NCI-H1092 (cell line): ENCODE results near the gene NFS1.
"Not testable (repeated sequence)": the region's sequence is repeated elsewhere in the genome, so short reads cannot be mapped to it uniquely, and the experiment has no call there.

Experiments used
- DNase-seq: peaks from one replicate; lab custom pipeline; 2025; lab: John Stamatoyannopoulos, UW

Gene NFS1

GRCh38 chr20:35708502-35708901 lies 9.3 kb upstream of the NFS1 start:
- DNase-seq = no peak

- DNase-seq = not testable (repeated sequence)
Measured at GRCh38 chr20:35706591-35707529, 7.7 kb upstream of the NFS1 start.

GRCh38 chr20:35705894-35706293 lies 6.7 kb upstream of the NFS1 start:
- DNase-seq = not testable (repeated sequence)

- no peak for DNase-seq
Measured at GRCh38 chr20:35704514-35705261, 5.5 kb upstream of the NFS1 start.

- DNase-seq = no peak
Measured at GRCh38 chr20:35702824-35703695, 3.9 kb upstream of the NFS1 start.

- DNase-seq = no peak
Measured at GRCh38 chr20:35702051-35702823, 3.1 kb upstream of the NFS1 start.

- DNase-seq = no peak
Measured at GRCh38 chr20:35700625-35701148, 1.5 kb upstream of the NFS1 start.

GRCh38 chr20:35699957-35700624 lies 939 bp upstream of the NFS1 start:
- DNase-seq = no peak

- peak; percentile 2 for DNase-seq
Measured at GRCh38 chr20:35698298-35699126, 640 bp downstream of the NFS1 start.

GRCh38 chr20:35697696-35698297 lies 1.4 kb downstream of the NFS1 start:
- DNase-seq = no peak

GRCh38 chr20:35695978-35696377 lies 3.2 kb downstream of the NFS1 start:
- DNase-seq = no peak

GRCh38 chr20:35695245-35695749 lies 3.9 kb downstream of the NFS1 start:
- DNase-seq = no peak

GRCh38 chr20:35690265-35690664 lies 8.9 kb downstream of the NFS1 start:
- no peak for DNase-seq

GRCh38 chr20:35686872-35687271 lies 12.3 kb downstream of the NFS1 start:
- not testable (repeated sequence) for DNase-seq

GRCh38 chr20:35685368-35685767 lies 13.8 kb downstream of the NFS1 start:
- DNase-seq = not testable (repeated sequence)

- DNase-seq = no peak
Measured at GRCh38 chr20:35681960-35682359, 17.2 kb downstream of the NFS1 start.

- DNase-seq = no peak
Measured at GRCh38 chr20:35680452-35681183, 18.5 kb downstream of the NFS1 start.

GRCh38 chr20:35674921-35675320 lies 24.2 kb downstream of the NFS1 start:
- no peak for DNase-seq
